HepG2 (cell line): Measurements from ENCODE around the gene TEAD1.

Experiments
- PHB2 ChIP-seq: fragments of 450-650 bp; IDR thresholded peaks from 2 replicates; pipeline ENCODE4 v1.6.1; 2018; ENCODE audit not compliant: partially characterized antibody
- SETDB1 ChIP-seq: sonication (generic); formaldehyde crosslinking; IDR thresholded peaks from 2 replicates; pipeline ENCODE4 v1.5.1; 2020; ENCODE audit warnings: missing genetic modification reagents, mild to moderate bottlenecking, borderline replicate concordance
- ZNF124 ChIP-seq: sonication (generic); formaldehyde crosslinking; IDR thresholded peaks from 2 replicates; pipeline ENCODE4 v1.4.0; 2020; ENCODE audit warnings: missing genetic modification reagents
- ZNF263 ChIP-seq: sonication (generic); formaldehyde crosslinking; IDR thresholded peaks from 2 replicates; pipeline ENCODE4 v1.4.0; 2020; ENCODE audit warnings: missing genetic modification reagents
- ZNF510 ChIP-seq: sonication (generic); formaldehyde crosslinking; IDR thresholded peaks from 2 replicates; pipeline ENCODE4 v1.4.0; 2020; ENCODE audit warnings: low read depth, mild to moderate bottlenecking, missing genetic modification reagents
- TF ChIP-seq, protein P1 (sequence below): sonication (generic); formaldehyde crosslinking; IDR thresholded peaks from 2 replicates; pipeline ENCODE4 v1.5.0; 2020; ENCODE audit warnings: mild to moderate bottlenecking, missing genetic modification reagents, moderate library complexity
- TF ChIP-seq, protein P2 (sequence below): sonication (generic); formaldehyde crosslinking; IDR thresholded peaks from 2 replicates; pipeline ENCODE4 v1.8.1; 2022; ENCODE audit warnings: low read depth, mild to moderate bottlenecking, missing genetic modification reagents

DNA sequence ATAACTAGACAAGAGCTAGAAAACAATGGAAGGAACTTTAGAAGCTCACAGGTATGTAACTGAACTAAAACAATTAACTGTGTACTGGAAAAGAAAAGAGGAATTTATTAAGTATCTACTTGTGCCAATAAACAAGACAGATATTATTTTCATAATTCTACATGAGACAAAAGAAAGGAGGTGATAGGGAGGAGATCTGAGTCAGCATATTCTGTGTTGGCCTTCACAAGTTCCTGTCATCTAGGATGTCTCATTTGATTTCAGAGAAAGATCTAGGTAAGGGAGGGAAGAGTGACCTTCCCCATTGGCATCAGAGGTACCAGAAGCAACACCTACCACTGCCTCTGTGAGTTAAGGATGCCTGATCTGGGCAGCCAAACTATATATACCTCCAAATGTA lies 34.8 kb upstream of the TEAD1 start:
- TF ChIP-seq ZNF263 (CRISPR knock-in tag), result no peak
- TF ChIP-seq, protein P1, sequence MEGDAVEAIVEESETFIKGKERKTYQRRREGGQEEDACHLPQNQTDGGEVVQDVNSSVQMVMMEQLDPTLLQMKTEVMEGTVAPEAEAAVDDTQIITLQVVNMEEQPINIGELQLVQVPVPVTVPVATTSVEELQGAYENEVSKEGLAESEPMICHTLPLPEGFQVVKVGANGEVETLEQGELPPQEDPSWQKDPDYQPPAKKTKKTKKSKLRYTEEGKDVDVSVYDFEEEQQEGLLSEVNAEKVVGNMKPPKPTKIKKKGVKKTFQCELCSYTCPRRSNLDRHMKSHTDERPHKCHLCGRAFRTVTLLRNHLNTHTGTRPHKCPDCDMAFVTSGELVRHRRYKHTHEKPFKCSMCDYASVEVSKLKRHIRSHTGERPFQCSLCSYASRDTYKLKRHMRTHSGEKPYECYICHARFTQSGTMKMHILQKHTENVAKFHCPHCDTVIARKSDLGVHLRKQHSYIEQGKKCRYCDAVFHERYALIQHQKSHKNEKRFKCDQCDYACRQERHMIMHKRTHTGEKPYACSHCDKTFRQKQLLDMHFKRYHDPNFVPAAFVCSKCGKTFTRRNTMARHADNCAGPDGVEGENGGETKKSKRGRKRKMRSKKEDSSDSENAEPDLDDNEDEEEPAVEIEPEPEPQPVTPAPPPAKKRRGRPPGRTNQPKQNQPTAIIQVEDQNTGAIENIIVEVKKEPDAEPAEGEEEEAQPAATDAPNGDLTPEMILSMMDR, result no peak
- no peak for TF ChIP-seq SETDB1 (CRISPR knock-in tag)
- TF ChIP-seq, protein P2, sequence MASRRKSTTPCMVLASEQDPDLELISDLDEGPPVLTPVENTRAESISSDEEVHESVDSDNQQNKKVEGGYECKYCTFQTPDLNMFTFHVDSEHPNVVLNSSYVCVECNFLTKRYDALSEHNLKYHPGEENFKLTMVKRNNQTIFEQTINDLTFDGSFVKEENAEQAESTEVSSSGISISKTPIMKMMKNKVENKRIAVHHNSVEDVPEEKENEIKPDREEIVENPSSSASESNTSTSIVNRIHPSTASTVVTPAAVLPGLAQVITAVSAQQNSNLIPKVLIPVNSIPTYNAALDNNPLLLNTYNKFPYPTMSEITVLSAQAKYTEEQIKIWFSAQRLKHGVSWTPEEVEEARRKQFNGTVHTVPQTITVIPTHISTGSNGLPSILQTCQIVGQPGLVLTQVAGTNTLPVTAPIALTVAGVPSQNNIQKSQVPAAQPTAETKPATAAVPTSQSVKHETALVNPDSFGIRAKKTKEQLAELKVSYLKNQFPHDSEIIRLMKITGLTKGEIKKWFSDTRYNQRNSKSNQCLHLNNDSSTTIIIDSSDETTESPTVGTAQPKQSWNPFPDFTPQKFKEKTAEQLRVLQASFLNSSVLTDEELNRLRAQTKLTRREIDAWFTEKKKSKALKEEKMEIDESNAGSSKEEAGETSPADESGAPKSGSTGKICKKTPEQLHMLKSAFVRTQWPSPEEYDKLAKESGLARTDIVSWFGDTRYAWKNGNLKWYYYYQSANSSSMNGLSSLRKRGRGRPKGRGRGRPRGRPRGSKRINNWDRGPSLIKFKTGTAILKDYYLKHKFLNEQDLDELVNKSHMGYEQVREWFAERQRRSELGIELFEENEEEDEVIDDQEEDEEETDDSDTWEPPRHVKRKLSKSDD (CRISPR knock-in tag), result no peak
- no peak for TF ChIP-seq ZNF124 (CRISPR knock-in tag)
- no peak for TF ChIP-seq PHB2
- no peak for TF ChIP-seq ZNF510
